Liver (tissue), 9 donors: ENCODE results near the gene FITM1. TPM values are rescaled to one million over a fixed set of nuclear protein-coding genes. Genes with fewer than 3 reads are reported as not detected.

Experiments used
- DNase-seq: peaks from one replicate; pipeline ENCODE4 v3.0.0-alpha.2; 2017; ENCODE audit warnings: low spot score
- H3K27ac ChIP-seq, 2 donors: one replicate each; pipeline ENCODE4 v1.7.0; 2013; ENCODE audit warnings: inconsistent platforms in 2 of 2, low read length in 2 of 2, control low read depth in 1 of 2, low read depth in 1 of 2, mild to moderate bottlenecking in 1 of 2
- H3K27me3 ChIP-seq, 4 donors: one replicate each; pipeline versions ENCODE4 v1.6.1 to v1.7.0; 2013; ENCODE audit warnings: low read length in 3 of 4, inconsistent platforms in 1 of 4, mild to moderate bottlenecking in 1 of 4, moderate library complexity in 1 of 4; ENCODE audit not compliant: control insufficient read depth in 4 of 4, insufficient read depth in 4 of 4
- H3K36me3 ChIP-seq, 4 donors: one replicate each; pipeline versions ENCODE4 v1.6.1 to v1.7.0; 2013; ENCODE audit warnings: low read length in 3 of 4, mild to moderate bottlenecking in 3 of 4, low read depth in 1 of 4, moderate library complexity in 1 of 4; ENCODE audit not compliant: control insufficient read depth in 4 of 4, insufficient read depth in 3 of 4
- H3K4me1 ChIP-seq, 4 donors: one replicate each; pipeline versions ENCODE4 v1.6.1 to v1.7.0; 2013; ENCODE audit warnings: low read length in 3 of 4, mild to moderate bottlenecking in 3 of 4, moderate library complexity in 1 of 4; ENCODE audit not compliant: control insufficient read depth in 4 of 4, insufficient read depth in 4 of 4
- H3K4me3 ChIP-seq, 3 donors: one replicate each; pipeline versions ENCODE4 v1.6.1 to v1.7.0; 2013; ENCODE audit warnings: low read length in 3 of 3, control low read depth in 1 of 3, low read depth in 1 of 3, mild to moderate bottlenecking in 1 of 3
- H3K9ac ChIP-seq, 2 donors: one replicate each; pipeline ENCODE4 v1.7.0; 2013; ENCODE audit warnings: low read length in 2 of 2, mild to moderate bottlenecking in 2 of 2, moderate library complexity in 2 of 2, control low read depth in 1 of 2, low read depth in 1 of 2
- H3K9me3 ChIP-seq, 4 donors: one replicate each; pipeline versions ENCODE4 v1.6.1 to v1.7.0; 2013; ENCODE audit warnings: low read length in 3 of 4; ENCODE audit not compliant: control insufficient read depth in 4 of 4
- ATF3 ChIP-seq: IDR thresholded peaks from 2 replicates; pipeline ENCODE4 v1.6.1; 2016; ENCODE audit warnings: antibody characterized with exemption
- CTCF ChIP-seq: fragments of 150-350 bp; IDR thresholded peaks from 2 replicates; pipeline ENCODE4 v1.5.1; 2017; ENCODE audit warnings: improper control_type of control experiment, low read depth, low read length; ENCODE audit not compliant: missing input control
- EGR1 ChIP-seq, 2 donors: IDR thresholded peaks; 2 replicates each; pipeline ENCODE4 v1.6.1; 2016 to 2018; ENCODE audit warnings: antibody characterized with exemption in 2 of 2, low read depth in 2 of 2
- FOXA1 ChIP-seq: IDR thresholded peaks from 2 replicates; pipeline ENCODE4 v1.6.1; 2016; ENCODE audit warnings: antibody characterized with exemption
- FOXA2 ChIP-seq: IDR thresholded peaks from 2 replicates; pipeline ENCODE4 v1.6.1; 2016; ENCODE audit warnings: antibody characterized with exemption
- GABPA ChIP-seq, 2 donors: IDR thresholded peaks in 1 of 2; conservative IDR thresholded peaks in 1 of 2; 2 replicates each; pipeline ENCODE4 v1.6.1; 2016; ENCODE audit warnings: antibody characterized with exemption in 2 of 2, mild to moderate bottlenecking in 1 of 2, moderate library complexity in 1 of 2
- HNF4A ChIP-seq, 2 donors: conservative IDR thresholded peaks; 2 replicates each; pipeline ENCODE4 v1.6.1; 2016; ENCODE audit warnings: antibody characterized with exemption in 2 of 2, mild to moderate bottlenecking in 2 of 2
- HNF4G ChIP-seq: IDR thresholded peaks from 2 replicates; pipeline ENCODE4 v1.6.1; 2016; ENCODE audit warnings: antibody characterized with exemption
- JUND ChIP-seq, 2 donors: IDR thresholded peaks; 2 replicates each; pipeline ENCODE4 v1.6.1; 2016; ENCODE audit warnings: antibody characterized with exemption in 2 of 2
- MAX ChIP-seq: IDR thresholded peaks from 2 replicates; pipeline ENCODE4 v1.6.1; 2016; ENCODE audit warnings: antibody characterized with exemption
- NR2F2 ChIP-seq: IDR thresholded peaks from 2 replicates; pipeline ENCODE4 v1.6.1; 2016; ENCODE audit warnings: antibody characterized with exemption
- RAD21 ChIP-seq, 2 donors: IDR thresholded peaks; 2 replicates each; pipeline ENCODE4 v1.6.1; 2016; ENCODE audit warnings: antibody characterized with exemption in 2 of 2, mild to moderate bottlenecking in 2 of 2
- REST ChIP-seq: IDR thresholded peaks from 2 replicates; pipeline ENCODE4 v1.6.1; 2016; ENCODE audit warnings: antibody characterized with exemption, mild to moderate bottlenecking
- RXRA ChIP-seq, 2 donors: IDR thresholded peaks; 2 replicates each; pipeline ENCODE4 v1.6.1; 2017 to 2018; ENCODE audit warnings: antibody characterized with exemption in 2 of 2, mild to moderate bottlenecking in 1 of 2
- SP1 ChIP-seq: IDR thresholded peaks from 2 replicates; pipeline ENCODE4 v1.6.1; 2018; ENCODE audit warnings: antibody characterized with exemption, mild to moderate bottlenecking
- TAF1 ChIP-seq: conservative IDR thresholded peaks from 2 replicates; pipeline ENCODE4 v1.6.1; 2016; ENCODE audit warnings: antibody characterized with exemption, mild to moderate bottlenecking
- YY1 ChIP-seq: IDR thresholded peaks from 2 replicates; pipeline ENCODE4 v1.6.1; 2016; ENCODE audit warnings: antibody characterized with exemption, mild to moderate bottlenecking
- ZBTB33 ChIP-seq: IDR thresholded peaks from 2 replicates; pipeline ENCODE4 v1.6.1; 2016; ENCODE audit warnings: antibody characterized with exemption
- WGBS: extraction: QIAGEN DNeasy Blood & Tissue Kit; methylation state at CpG from one replicate; pipeline ENCODE4 v1.1.7; 2013; 5-methylcytosine and 5-hydroxymethylcytosine counted together
- polyA plus RNA-seq, 2 donors: library from polyadenylated mRNA; stranded (reverse) in 1 of 2; unstranded in 1 of 2; fragments of 200-250 nt in 1 of 2; fragments of >200 nt in 1 of 2; fragmentation: Nextera tagmentation in 1 of 2; extraction: Ambion mirVana in 1 of 2; gene quantifications; one replicate each; pipeline versions ENCODE4 v1.2.1 to v1.2.3, GENCODE V29; 2013 to 2015
- total RNA-seq, 2 donors: library from RNA; depleted of rRNA; stranded (reverse); fragments of >200 nt; gene quantifications; one replicate each; pipeline ENCODE4 v1.2.3, GENCODE V29; 2014
- donor health status: healthy.
- donor health status: healthy.
- donor health status: healthy.
- donor health status: healthy.
- donor health status: healthy.

The FITM1 gene
- total and polyA plus RNA-seq, 4 donors, result 1.7 to 16.1 (median 9.1) TPM

GRCh38 chr14:24156840-24157239, 26.4 kb downstream of the FITM1 start:
- peaks cover 12 to 48% (median 37%) of the 10 kb centered on the region in 4 donors for H3K36me3 ChIP-seq
- no peak overlapping the region for H3K27ac ChIP-seq

More at GRCh38 chr14:24156840-24157239, 26.4 kb downstream of the FITM1 start:
- 98% methylated on average over 1 of the region's 1 CpG for WGBS
- no peak for DNase-seq
- Histone ChIP-seq H3K9me3 (no peaks in the 10 kb centered on the region), H3K4me3 (no peak overlapping the region), H3K9ac (no peak overlapping the region), H3K4me1 (peaks cover 5 to 21% (median 14%) of the 10 kb centered on the region in 4 donors), H3K27me3 (no peaks in the 10 kb centered on the region)
- no peak for TF ChIP-seq JUND (IDR thresholded peaks at IDR 0.05)
- no peak for TF ChIP-seq YY1
- TF ChIP-seq FOXA1, result no peak
- TF ChIP-seq TAF1, result no peak
- TF ChIP-seq FOXA2, result no peak
- no peak for TF ChIP-seq NR2F2
- TF ChIP-seq HNF4A (conservative IDR thresholded peaks at IDR 0.05), result no peak
- no peak for TF ChIP-seq CTCF
- TF ChIP-seq RXRA (IDR thresholded peaks at IDR 0.05), result no peak
- TF ChIP-seq MAX, result no peak
- TF ChIP-seq ATF3, result no peak
- TF ChIP-seq REST, result no peak
- no peak for TF ChIP-seq SP1
- TF ChIP-seq EGR1 (IDR thresholded peaks at IDR 0.05; ENCODE audit: low read depth in 2 of 2), result no peak
- TF ChIP-seq ZBTB33, result no peak
- TF ChIP-seq HNF4G, result no peak
- no peak for TF ChIP-seq RAD21 (IDR thresholded peaks at IDR 0.05)
- TF ChIP-seq GABPA (IDR thresholded peaks at IDR 0.05 in 1 of 2, conservative IDR thresholded peaks at IDR 0.05 in 1 of 2), result no peak
